ENCODE data around the gene CMTM3.
"Not testable (repeated sequence)": the region's sequence is repeated elsewhere in the genome, so short reads cannot be mapped to it uniquely, and the experiment has no call there.

CMTM3 gene

DNA sequence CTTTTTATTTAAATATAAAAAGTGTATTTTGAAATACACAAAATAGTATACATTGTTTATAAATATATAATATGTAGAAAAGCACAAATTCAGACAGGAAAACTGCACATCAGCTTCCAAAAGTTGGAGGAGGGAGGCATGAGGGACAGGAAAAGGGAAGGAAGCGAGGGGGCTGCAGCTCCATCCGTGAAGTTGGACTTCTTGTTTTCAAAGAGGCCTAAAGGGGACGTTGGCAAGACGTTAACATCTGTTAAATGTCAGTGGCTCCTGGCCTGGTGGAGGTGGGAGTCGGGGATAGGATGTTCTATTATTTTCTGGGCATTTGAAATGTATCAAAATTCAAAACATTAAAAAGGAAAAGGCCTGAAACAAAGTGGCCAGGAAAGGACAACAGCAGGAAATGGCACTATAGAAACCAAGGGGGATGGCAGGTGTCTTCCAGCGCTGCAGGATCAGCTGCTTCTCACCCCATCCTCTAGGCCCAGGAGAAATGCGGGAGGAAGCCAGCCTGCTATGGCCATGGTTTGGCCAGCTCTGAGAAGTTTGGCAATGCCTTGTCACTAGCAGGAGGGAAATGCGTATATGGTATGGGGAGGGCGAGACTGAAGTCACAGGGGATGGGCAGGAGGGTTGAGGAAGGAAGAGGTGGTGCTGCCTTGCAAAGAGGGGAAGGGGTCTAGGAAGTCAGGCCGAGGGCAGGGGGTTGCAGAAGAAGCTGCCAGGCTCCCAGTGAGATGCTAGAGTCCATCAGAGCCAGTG is 18.8 kb upstream of the CMTM3 start:
- no peak for DNase-seq

DNA sequence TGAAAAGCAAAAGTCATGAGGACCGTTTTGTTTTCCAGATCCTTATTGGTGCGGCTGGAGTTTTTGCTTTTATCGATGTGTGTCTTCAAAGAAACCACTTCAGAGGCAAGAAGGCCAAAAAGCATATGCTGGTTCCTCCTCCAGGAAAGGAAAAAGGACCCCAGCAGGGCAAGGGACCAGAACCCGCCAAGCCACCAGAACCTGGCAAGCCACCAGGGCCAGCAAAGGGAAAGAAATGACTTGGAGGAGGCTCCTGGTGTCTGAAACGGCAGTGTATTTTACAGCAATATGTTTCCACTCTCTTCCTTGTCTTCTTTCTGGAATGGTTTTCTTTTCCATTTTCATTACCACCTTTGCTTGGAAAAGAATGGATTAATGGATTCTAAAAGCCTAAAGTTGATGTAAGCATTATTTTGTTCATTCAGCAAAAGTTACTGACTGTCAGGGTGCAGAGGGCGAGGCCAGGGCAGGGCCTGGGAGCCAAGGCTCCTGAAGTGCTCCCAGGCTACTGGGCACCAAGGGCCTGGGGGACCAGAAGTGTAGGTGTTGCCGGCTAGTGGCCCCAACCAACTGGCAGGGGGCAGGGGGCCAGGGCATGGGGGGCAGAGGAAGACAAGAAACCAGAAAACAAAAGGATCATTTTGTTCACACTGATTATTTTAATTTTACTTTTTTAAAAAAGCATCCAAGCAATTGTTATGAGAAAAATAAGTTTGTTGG is 16.5 kb upstream of the CMTM3 start:
- no peak for DNase-seq

DNA sequence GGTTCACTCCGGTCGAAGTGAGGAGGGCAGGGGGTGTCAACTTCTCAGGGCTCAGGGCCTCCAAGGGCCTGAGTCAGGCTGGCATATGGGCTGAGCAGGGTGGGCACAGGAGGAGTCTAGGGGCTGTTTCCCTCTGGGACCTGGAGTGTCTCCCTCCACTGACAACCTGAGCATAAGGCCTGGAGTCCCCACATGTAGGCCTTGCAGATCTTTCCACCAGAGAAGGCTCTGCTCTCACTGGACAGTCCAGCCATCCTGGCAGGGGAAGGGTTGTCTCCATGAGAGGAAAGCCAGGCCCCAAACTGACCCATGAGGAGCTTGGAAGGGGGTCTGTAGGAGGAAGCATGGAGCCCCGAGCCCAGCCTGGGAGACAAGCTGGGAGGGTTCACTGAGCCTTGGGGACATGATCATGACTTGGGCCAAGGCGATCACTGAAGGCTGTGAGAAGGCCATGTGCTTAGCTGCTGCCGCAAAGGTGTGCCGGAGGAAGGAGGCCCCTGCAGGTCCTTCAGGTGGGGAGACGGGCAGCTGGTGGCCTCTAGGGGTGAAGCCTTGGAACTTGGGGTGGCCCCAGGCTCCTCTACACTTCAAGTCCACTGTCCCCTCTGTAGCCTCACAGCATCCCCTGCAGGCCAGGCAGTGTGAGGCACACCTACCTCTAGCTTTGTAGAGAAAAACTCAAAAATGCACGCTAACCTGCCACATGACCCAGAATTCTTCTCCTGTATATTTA is 15.4 kb upstream of the CMTM3 start:
- DNase-seq = no peak

DNA sequence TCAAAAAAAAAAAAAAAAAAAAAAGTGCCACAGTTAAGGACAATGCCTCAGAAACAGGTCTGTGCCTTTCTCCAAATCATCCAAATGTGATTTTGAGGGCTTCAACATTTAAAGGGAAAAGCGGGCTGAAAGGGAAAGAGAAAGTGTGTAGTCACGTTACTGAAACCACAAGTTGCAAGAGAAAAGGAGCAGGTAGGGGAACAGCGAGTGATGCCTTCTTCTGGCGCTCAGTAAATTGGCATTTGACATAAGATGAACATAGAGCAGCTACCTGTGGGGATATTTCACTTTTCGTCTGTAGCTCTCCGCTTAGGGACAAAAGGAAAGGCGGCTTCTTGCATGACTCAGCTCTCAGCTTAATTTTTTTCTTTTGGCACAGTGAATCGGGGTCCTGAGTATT is 14.2 kb upstream of the CMTM3 start:
- DNase-seq = no peak

DNA sequence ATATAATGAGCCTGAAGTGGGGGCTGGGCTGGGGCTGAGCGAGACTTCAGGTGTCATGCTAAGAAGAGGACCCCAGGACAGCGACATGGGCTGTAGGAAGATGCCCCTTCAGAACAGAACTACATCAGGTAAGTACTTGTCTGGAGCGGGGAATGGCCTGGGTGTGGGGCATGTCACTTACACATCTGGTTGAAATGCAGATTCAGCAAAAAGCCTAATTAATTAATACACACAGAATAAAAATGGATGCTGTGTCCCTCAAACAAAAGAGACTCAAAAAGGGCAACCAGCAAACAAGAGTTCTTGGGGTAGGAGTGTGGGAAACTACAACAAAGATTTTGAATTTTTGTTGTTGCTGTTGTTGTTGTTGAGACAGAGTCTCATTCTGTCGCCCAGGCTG is 13.5 kb upstream of the CMTM3 start:
- no peak for DNase-seq

DNA sequence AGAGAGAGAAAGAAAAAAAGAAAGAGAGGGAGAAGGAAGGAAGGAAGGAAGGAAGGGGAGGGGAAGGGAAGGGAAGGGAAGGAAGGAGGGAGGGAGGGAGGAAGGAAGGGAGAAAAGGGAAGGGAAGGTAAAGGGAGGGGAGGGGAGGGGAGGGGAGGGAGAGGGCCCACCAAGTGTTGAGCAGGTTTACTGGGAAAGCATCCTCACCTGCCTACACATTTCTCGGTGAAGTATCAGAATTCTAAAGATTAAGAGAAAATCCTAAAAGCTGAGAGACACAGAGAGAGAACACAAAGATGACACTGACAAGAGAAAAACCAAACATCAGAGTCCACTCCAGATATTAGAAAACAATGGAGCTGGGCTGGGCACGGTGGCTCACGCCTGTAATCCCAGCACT is 12.3 kb upstream of the CMTM3 start:
- no peak for DNase-seq

DNA sequence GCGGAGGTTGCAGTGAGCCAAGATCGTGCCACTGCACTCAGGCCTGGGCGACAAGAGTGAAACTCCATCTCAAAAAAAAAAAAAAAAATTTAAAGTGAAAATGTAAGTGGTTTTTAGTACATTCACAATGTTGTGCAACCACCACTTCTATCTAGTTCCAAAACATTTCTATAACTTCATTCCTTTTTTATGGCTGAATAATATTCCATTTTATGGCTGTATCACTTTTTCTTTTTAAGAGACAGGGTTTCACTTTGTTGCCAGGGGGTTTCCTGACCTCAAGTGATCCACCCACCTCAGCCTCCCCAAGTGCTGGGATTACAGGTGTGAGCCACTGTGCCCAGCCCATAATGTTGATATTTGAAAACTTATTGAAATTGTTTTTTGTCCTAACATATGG is 11.7 kb upstream of the CMTM3 start:
- DNase-seq = no peak

DNA sequence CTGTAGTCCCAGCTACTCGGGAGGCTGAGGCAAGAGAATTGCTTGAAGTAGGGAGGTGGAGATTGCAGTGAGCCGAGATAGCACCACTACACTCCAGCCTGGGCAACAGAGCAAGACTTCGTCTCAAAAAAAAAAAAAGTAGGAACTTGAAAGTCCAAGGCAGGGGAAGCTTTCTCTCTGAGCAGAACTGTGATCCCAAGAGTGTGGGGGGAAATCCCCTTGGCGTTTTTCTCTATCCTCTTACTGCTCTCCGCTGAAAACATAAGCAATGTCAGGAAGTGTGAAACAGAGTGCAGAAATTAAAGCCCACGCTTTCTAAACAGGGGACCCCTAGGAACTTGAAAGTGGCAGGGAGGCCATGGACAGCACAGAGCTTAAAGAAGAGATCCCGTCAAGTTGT is 9.8 kb upstream of the CMTM3 start:
- no peak for DNase-seq

GRCh38 chr16:66596559-66596958 is 7.9 kb upstream of the CMTM3 start:
- DNase-seq = not testable (repeated sequence)

GRCh38 chr16:66596986-66597848 is 7.3 kb upstream of the CMTM3 start:
- DNase-seq = no peak

- DNase-seq = no peak
Observed at GRCh38 chr16:66598111-66598510, 6.4 kb upstream of the CMTM3 start.

GRCh38 chr16:66599726-66600125 is 4.8 kb upstream of the CMTM3 start:
- DNase-seq = no peak

DNA sequence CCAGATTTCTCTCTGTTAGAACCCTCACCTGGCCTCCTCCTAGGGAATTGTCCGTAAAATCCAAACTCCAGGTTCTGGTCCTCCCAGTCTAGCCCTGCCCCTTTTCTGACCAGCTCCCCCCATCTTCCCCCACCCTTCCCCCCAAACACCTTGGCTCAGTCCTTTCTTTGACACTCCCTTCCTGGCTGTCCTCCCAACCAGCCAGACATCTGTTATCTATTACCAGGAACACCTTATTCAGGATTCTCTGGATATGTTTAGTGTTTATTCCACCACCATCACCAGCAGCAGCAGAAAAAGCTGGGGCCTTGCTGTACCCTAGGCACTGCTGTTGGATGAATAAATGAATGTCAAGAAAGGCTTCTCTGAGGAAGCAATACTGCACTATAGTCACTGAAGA is 4.0 kb upstream of the CMTM3 start:
- no peak for DNase-seq

DNA sequence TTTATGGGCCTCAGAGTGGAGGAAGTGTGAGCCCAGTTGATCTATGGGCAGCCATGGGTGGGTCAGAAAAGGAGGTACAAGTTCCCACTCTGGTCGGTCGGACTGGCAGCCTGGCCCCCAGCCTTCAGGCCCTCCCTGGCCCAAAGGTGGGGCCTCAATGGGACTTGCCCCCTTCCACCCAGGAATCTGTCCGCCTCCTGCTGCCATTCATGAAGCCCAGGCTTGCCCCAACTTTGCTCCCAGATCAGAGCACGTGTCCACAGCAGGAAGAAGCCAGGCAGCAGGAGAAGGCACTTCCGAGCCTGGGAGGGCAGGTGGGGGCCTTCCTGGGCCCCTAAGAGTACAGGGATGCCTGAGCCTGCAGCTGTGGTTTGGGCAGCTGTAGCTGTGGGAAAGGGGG is 3.0 kb upstream of the CMTM3 start:
- no peak for DNase-seq

GRCh38 chr16:66603537-66604375 is 748 bp upstream of the CMTM3 start:
- peak; percentile 23 for DNase-seq

DNA sequence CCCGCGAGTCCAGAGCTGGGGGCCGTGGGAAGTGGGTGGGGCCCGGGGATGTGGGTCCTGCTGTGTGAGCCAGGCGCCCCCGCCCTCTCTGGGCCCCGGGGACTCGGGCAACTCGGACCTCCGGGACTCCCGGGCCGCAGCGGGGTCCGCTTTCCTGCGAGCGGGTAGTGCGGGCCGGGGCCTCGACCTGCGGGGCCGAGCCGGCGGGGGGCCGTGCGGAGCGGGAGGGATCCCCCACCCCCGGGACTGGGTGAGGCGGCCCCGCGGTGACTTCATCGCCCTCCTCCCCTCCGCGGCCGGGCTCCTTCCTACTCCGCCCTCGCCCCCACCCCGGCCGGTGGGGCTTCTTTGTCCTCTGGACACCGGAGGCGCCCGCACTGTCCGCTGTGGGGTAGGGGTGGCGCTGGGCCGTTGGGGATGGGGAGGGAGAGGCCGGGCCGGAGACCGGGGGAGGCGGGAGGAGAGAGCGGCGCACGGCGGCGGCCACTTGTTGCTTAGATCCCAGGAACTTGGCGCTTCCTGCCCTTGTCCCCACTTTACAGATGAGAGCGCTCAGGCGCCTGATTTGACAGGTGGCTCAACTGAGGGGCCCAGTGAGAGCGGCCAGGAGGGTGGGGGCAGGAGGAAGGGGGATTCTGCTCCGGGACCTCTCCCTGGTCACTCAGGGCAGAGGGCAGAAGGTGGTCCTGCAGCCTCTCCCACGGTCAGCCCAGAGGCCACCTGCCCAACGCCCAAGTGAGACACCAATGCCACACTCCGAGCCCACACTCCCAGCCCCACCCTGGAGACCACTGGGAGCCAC is 874 bp downstream of the CMTM3 start:
- DNase-seq = no peak

DNA sequence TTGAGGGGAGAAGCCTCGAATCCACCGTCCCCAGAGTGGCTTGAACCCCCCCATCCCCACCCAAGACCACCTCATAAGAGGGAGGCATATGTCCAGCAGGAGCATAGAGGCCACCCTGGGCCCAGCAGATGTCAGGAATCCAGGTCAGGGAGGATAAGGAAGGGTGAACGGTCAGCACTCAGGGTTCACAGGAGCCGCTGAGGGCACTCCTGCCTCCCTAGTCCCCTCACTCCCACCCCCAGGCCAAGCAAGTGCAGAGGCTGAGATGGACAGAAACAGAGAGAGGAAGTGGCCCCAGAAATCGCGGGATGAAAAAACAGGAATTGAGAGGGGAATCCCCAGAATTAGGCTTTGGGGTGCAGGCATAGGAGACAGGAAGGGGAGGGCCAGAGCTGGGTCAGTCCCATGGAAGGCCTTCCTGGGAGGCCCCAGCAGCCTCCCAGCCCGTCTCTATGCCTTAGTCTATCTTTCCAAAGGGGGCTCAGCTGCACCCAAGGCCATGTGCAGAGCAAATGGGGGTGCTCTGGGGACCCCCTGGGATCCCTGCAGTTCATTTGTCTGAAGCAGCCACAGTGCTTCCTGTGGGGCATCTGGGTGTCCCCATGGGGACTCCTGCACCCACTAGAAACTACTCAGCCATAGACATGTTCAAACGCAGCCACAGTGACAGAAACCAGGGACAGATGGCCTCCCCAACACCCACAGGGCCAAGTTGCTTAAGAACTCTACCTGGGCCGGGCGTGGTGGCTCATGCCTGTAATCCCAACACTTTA is 1.7 kb downstream of the CMTM3 start:
- no peak for DNase-seq

- peak; percentile 70 for DNase-seq
Observed at GRCh38 chr16:66608241-66609138, 4.0 kb downstream of the CMTM3 start.

DNA sequence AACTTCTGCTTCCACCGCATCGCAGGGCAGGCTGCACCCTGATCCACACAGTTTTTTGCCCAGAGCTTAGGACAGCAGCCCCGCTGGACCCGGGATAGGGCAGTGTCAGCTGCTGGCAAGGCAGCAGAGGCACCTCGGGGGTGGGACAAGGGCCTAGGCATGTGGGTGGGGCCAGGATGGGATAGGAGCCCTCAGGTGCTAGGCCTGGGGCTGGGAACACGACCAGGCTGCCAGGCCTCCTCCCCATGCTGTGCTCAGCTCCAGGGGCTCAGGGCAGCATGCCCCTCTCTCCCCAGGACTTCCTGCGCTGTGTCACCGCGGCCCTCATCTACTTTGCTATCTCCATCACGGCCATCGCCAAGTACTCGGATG is 4.6 kb downstream of the CMTM3 start:
- no peak for DNase-seq

Data from COR-L47 (cell line).